ENCODE results near the gene INAFM1. TPM values are rescaled to one million over a fixed set of nuclear protein-coding genes. Genes with fewer than 3 reads are reported as not detected.

INAFM1 gene
- 10 to 100 TPM in 1 of 3 donors, 1 to 10 TPM in 2; 9.1 to 10.3 (median 9.5) TPM for total RNA-seq
- 3.1 TPM for total RNA-seq (2013)

GRCh38 chr19:47274071-47274890, at the start of gene INAFM1:
Gene INAFM1, plus strand, starts transcription at chr19:47274885. Its CDS starts 35 bp downstream, at chr19:47274920.
- intact Hi-C loops (cut with micrococcal nuclease): loop anchor here (1.0 to 10.0 kb wide), 3 partner anchors 17 to 419 kb away; partner anchors contain the start of gene AP2S1
- Mint-ChIP-seq H3K27ac (peak within 1 kb of the TSS; percentile 93 to 96), H3K36me3 (no peaks in the 10 kb centered on the region), H3K4me1 (peaks cover 14 to 33% of the 10 kb centered on the region in 2 donors), H3K9me3 (no peaks in the 10 kb centered on the region), H3K27me3 (ENCODE audit: low read depth in 2 of 2) (no peaks in the 10 kb centered on the region), H3K4me3 (peak within 1 kb of the TSS; percentile 95)
- ATAC-seq (peak; percentile 76 to 92 (median 77)), DNase-seq (peak; percentile 97 to 99)
- Histone ChIP-seq H3K27me3 (ENCODE audit: control insufficient read depth, insufficient read depth, low read length) (no peaks in the 10 kb centered on the region), H3K4me3 (ENCODE audit: low read length) (peak within 1 kb of the TSS; percentile 66), H3K27ac (ENCODE audit: low read length) (peak within 1 kb of the TSS; percentile 85), H3K36me3 (ENCODE audit: control insufficient read depth, insufficient read depth, low read length) (peaks cover 16% of the 10 kb centered on the region), H3K4me1 (ENCODE audit: control insufficient read depth, insufficient read depth, low read length) (peaks cover 23% of the 10 kb centered on the region), H3K9me3 (ENCODE audit: control insufficient read depth, insufficient read depth, low read length) (no peaks in the 10 kb centered on the region)
- no peak for TF ChIP-seq CTCF (IDR thresholded peaks at IDR 0.05)
- WGBS (ENCODE audit: insufficient coverage): 0% methylated on average over 61 of the region's 72 CpGs

- DNase-seq (peak; percentile 94 to 95), ATAC-seq (peak; percentile 43 to 76 (median 66))
- Histone ChIP-seq H3K27me3 (ENCODE audit: control insufficient read depth, insufficient read depth, low read length) (no peaks in the 10 kb centered on the region), H3K4me3 (ENCODE audit: low read length) (peak overlapping the region; percentile 47), H3K4me1 (ENCODE audit: control insufficient read depth, insufficient read depth, low read length) (peaks cover 45% of the 10 kb centered on the region), H3K36me3 (ENCODE audit: control insufficient read depth, insufficient read depth, low read length) (peaks cover 15% of the 10 kb centered on the region), H3K9me3 (ENCODE audit: control insufficient read depth, insufficient read depth, low read length) (no peaks in the 10 kb centered on the region), H3K27ac (ENCODE audit: low read length) (peak overlapping the region; percentile 96)
- H3K27me3 Mint-ChIP-seq (ENCODE audit: low read depth in 2 of 2): no peaks in the 10 kb centered on the region
- TF ChIP-seq CTCF (IDR thresholded peaks at IDR 0.05): peak; percentile 26
- H3K9me3 Mint-ChIP-seq: no peaks in the 10 kb centered on the region
- H3K4me3 Mint-ChIP-seq: peak overlapping the region; percentile 79
- H3K36me3 Mint-ChIP-seq: no peaks in the 10 kb centered on the region
- WGBS (ENCODE audit: insufficient coverage): 2% methylated on average over 59 of the region's 59 CpGs
- H3K27ac Mint-ChIP-seq: no peak overlapping the region
- peaks cover 6 to 18% of the 10 kb centered on the region in 2 donors for H3K4me1 Mint-ChIP-seq
- intact Hi-C loops (cut with micrococcal nuclease): loop anchor here (5.0 kb wide), 3 partner anchors 46 to 114 kb away; partner anchors contain the start of genes INAFM1 and ZC3H4
Measured at GRCh38 chr19:47225746-47226425, 48.8 kb upstream of the INAFM1 start.

- peak overlapping the region; percentile 85 for H3K4me3 Mint-ChIP-seq
- Histone ChIP-seq H3K9me3 (ENCODE audit: control insufficient read depth, insufficient read depth, low read length) (no peaks in the 10 kb centered on the region), H3K4me3 (ENCODE audit: low read length) (peak overlapping the region; percentile 47), H3K27me3 (ENCODE audit: control insufficient read depth, insufficient read depth, low read length) (no peaks in the 10 kb centered on the region), H3K27ac (ENCODE audit: low read length) (peak overlapping the region; percentile 96), H3K36me3 (ENCODE audit: control insufficient read depth, insufficient read depth, low read length) (peaks cover 7% of the 10 kb centered on the region), H3K4me1 (ENCODE audit: control insufficient read depth, insufficient read depth, low read length) (peaks cover 50% of the 10 kb centered on the region)
- H3K9me3 Mint-ChIP-seq: no peaks in the 10 kb centered on the region
- TF ChIP-seq CTCF (IDR thresholded peaks at IDR 0.05): no peak
- WGBS (ENCODE audit: insufficient coverage): 1% methylated on average over 55 of the region's 56 CpGs
- DNase-seq: peak; percentile 71 to 72
- intact Hi-C loops (cut with micrococcal nuclease): loop anchor here (5.0 kb wide), 3 partner anchors 46 to 114 kb away; partner anchors contain the start of genes INAFM1 and ZC3H4
- peaks cover 11 to 23% of the 10 kb centered on the region in 2 donors for H3K4me1 Mint-ChIP-seq
- no peaks in the 10 kb centered on the region for H3K36me3 Mint-ChIP-seq
- H3K27me3 Mint-ChIP-seq (ENCODE audit: low read depth in 2 of 2): peaks cover 0 to 2% of the 10 kb centered on the region in 2 donors
- H3K27ac Mint-ChIP-seq: no peak overlapping the region
- peak in 2 of 3 donors; percentile 0 to 10 for ATAC-seq
Measured at GRCh38 chr19:47226426-47227351, 48.0 kb upstream of the INAFM1 start.
